ENCODE data around the gene AADACL4.
"Not testable (repeated sequence)": the region's sequence is repeated elsewhere in the genome, so short reads cannot be mapped to it uniquely, and the experiment has no call there.

AADACL4 gene

DNA sequence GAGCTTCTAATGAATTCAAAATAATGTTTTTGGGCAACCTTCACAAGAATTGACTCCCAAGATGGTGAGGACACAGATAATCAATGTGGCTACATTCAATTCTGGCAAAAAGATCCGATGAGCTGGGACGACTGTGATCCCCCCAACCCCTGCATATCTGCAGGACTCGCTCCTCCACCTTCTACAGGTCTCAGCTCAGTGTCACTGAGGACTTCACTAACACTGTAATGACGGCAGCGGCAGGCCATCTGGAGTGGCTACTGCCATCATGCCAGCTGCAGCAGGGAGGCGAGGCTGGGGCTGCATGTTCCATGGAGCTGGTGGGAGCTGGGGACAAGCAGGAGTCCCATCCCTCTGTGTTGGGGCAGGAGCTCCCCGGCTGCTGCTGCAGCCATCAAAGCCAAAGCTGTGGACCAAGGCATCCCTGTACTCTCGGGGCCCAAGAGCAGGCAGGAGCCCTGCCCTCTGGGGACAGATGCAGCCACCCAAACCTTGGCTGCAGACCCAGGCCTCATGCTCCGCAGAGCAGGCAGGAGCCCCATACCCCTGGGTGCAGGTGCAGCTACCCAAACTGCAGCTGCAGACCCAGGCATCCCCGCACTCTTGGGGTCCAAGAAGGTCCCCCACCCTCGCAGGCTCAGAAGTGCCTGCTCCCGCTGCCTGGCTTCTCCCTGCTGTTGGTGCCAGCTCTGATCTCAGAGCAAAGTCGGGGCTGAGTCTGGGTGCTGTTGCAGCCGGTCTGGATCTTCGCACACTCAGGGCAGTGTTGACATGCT lies 13.7 kb upstream of the AADACL4 start:
- FAIRE-seq = no peak

DNA sequence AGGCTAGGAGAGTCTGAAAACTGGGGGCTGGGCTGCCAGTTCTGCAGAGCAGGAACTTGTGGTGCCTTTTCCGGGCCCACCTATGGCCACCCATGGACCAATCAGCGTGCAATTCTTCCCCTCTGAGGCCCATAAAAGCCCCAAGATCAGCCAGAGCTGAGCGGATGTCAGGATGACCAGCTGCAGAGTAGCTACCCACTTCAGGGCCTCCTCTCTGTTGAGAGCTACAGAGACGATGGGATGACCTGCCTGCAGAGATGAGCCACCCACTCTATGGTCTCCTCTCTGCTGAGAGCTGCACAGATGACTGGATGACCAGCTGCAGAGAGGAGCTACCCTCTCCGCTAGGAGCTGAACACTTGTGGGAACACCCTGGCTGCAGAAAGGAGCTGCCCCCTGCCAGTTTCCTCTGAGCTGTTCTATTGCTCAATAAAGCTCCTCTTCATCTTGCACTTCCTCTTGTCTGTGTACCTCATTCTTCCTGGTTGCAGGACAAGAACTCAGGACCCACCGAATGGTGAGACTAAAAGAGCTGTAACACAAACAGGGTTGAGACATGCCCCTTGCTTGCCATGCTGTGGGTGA lies 12.8 kb upstream of the AADACL4 start:
- FAIRE-seq = no peak

DNA sequence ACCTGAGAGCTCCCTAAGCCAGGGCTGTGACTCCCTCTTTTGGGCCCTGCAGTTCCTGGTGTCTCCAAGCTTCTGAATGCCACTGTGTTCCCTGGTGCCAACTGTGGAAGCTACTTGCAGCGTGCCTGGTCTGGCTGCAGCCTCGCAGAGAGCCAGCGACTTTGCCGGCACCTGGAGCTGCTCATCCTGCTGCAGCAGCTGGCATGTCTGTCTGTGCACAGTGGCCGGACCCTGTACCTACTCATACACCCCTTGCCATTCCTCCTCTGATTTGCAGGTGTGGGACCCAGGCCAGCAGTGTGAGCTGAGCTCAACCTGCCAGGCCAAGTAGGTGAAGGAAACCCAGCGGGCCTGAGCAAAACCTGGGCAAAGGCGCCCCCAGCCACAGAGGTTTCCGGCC lies 12.3 kb upstream of the AADACL4 start:
- no peak for FAIRE-seq

DNA sequence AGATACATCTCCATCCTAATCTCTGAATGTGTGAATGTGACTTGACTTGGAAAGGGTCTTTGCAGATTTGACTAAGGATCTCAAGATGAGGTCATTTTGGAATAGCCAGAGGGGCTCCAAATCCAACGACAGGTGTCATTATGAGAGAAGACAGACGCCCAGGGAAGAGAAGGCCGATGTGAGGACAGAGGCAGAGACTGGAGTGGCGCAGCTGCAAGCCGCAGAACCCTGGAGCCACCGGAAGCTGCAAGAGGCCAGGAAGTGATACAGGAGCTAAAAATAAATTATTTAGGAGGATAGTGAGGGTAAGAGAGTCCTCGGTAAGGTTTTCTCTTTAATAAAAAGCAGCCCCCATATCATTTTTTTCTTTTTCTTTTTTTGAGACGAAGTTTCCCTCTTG lies 9.7 kb upstream of the AADACL4 start:
- no peak for FAIRE-seq

DNA sequence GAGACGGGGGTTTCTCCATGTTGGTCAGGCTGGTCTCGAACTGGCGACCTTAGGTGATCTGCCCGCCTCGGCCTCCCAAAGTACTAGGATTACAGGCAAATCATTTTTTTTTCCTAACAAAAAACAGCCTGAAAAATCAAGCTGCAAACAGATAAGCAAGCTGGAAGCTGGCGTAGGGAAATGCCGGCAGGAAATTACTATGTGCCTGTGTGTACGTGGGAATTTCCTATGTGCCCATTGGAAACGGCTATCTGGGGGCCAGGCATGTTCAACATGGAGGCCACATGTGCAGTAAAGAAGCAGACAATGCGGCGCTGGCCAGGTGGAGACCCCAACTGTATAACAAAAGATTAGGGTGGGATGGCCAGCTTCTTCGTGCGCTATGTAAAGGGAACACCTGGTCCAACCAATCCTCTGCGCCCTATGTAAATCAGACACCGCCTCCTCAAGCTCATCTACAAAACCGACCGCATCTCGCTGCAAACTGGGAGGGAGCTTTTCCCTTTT lies 9.1 kb upstream of the AADACL4 start:
- no peak for FAIRE-seq

DNA sequence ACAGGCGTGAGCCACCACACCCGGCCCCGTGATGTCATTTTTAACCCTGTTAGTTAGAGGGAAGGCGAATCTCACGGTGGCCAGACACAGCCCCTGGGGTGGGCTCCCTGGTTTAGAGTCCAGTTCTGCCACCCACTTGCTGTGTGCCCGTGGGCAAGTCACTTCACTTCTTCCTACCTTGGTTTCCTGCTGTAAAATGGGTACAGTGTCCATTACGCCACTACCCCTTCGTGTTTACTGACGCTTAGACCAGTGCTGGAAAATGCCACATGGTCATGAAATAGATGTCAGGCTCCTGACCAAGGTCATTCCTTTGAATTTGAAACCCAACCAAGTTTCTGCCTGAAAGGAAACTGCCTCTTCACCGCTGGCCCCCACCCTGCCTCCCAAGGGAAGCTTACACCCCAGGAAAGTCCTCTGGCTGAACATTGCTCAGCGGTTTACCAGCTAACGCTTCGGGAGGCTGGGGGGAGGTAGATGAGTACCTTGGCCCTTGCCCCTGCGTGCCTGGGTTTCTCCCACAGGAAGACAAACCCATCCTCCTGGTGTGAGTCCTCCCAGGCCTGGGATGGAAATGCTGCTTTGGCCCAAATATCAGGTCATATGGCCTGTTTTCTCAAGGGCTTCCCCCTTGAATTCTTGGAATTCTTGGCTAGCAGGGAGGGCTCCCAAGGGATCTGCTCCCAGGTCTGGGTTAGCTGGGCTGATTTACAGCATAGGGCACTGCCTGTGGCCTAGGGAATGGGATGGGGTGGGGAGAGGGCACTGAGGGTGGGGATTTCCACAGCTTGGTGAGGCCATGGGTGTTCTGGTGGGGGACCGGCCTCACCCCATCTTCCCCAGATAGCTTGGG lies 7.6 kb upstream of the AADACL4 start:
- FAIRE-seq = no peak

DNA sequence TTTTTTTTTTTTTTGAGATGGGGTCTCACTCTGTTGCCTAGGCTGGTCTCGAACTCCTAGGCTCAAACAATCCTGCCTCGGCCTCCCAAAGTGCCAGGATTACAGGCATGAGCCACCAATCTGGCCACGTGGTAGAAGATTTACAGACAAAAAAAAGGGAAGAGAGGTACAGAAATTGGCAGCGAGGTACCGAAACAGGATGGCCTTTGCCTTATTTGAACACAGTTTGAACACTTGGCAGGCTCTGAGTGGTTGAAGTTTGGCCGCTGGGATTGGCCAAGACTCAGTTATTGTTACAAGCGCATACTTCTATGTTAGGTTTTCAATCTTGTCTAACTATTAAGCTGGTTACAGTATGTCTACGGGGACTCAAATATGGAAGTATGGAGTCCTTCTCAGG lies 6.2 kb upstream of the AADACL4 start:
- no peak for FAIRE-seq

DNA sequence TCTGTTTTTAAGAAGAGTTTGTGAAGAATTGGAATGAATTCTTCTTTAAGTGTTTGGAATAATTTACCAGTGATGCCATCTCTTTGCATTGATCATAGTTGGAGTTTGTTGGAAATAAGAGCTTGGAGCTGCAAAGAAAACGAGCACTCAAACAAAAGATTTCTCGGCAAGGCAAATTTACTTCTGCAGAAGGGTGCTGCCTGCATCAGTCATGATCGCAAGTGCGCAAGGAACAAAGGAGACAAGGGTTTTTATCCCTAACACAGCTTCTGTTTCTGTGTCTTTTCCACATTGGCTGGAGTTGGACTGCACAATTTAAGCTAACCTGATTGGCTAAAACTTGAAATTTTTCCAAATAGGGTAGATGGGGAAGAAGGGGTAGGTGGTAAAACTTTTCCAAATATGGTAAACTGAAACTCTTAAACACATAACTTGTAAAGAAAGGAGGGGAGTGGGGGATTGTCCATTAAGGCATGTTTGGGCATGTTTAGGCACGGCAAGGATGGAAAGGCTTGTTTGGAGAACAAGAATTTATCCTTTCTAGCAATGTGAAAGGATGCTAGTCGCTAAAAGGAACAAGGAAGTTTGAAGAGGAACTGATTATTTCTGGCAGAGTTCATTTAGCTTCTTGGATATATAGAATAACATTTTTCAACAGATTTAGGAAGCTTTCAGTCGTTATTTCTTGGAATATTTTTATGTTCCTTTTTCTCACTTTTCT lies 3.5 kb upstream of the AADACL4 start:
- FAIRE-seq = no peak

DNA sequence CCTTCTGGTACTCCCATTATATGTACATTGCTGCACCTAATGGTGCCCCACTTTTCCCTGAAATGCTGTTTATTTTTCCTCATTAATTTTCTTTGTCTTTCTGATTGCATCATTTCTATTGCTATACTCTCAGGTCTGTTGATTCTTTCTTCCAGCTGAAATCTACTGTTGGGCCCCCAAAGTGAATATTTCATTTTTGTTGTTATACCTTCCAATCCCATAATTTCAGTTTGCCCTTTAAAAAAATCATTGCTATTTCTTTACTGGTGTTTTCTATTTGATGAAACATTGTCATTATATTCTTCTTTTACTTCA lies 3.0 kb upstream of the AADACL4 start:
- FAIRE-seq = no peak

DNA sequence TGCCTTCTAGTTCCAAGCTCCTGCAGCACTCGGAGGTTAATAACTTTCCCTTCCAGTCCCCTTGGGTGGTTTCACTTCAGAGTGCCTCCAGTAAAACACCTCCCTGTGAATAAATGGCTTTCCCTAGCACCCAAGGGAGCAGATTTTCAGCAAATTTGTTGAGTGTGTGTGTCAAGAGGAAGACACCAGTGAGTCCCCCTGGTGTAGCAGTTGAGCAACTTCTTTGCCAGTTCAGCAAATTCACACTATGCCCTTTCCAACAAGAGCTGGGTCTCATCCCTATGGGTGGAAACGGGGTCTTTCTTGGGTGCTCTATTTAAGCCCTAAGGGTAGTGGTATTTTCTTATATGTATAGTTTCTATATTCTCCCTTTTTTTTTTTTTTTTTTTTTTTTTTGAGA lies 806 bp upstream of the AADACL4 start:
- FAIRE-seq = no peak

DNA sequence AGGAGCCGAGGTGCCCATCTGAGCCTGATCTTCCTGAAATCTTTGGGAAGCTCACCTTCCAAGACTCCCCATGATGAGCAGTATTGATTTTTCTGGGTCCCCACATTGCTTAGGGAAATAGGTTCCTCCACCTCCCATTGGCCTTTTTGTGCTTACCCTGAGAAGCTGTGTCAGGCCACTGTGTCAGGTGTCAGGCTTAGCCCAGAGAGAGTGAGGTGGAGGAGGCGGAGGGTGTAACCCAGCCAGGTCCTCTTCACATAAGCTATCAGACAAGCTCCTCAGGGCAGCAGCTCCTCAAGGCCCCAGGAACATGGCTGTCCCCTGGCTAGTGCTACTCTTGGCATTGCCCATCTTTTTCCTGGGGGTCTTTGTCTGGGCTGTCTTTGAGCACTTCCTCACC lies 352 bp downstream of the AADACL4 start:
- FAIRE-seq = no peak

DNA sequence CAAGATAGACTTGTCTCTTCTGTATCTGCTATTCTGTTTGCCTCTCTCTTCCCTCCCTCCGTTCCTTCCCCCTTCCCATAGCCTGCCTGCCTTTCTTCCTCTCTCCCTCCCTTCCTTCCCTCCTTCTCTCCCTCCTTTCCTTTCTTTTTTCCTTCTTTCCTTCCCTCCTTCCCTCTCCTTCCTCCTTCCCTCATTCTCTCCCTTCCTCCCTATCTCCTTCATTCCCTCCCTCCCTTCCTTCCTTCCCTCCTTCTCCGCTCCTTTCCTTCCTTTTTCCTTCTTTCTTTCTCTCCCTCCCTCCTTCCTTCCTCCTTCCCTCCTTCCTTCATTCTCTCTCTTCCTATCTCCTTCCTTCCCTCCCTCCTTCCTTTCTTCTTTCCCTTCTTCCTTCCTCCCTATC lies 944 bp downstream of the AADACL4 start:
- FAIRE-seq = no peak

DNA sequence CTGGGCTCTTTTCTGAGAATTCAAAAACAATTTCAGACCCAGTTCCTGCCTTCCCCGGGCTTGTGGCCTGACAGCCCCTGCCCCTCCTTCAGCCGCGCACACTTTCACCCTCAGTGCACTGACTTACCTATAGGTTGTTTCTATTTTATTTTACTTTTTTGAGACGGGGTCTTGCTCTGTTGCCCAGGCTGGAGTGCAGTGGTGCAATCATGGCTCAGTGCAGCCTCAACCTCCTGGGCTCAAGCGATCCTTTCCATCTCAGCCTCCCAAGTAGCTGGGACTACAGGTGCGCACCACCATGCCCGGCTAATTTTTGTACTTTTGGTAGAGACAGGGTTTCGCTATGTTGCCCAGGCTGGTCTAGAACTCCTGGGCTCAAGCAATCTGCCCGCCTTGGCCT lies 1.5 kb downstream of the AADACL4 start:
- not testable (repeated sequence) for FAIRE-seq

DNA sequence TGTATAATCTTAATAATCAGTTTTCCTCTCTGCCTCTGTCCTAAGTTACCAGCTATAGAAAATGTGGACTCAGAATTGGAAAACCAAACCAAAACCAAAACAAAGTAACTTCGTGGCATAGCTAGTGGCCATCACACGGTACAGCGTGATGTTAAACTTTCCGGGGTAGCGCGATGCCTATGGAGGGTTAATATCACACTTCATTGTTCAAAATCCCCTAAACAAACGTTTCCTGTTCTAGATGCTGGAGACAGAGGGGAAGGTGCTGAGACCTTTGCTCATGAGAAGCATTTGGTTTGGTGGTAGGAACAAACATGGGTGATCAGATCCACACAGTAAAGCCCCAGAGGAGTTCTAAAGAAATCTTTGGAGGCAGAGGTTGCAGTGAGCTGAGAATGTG lies 4.9 kb downstream of the AADACL4 start:
- FAIRE-seq = no peak

DNA sequence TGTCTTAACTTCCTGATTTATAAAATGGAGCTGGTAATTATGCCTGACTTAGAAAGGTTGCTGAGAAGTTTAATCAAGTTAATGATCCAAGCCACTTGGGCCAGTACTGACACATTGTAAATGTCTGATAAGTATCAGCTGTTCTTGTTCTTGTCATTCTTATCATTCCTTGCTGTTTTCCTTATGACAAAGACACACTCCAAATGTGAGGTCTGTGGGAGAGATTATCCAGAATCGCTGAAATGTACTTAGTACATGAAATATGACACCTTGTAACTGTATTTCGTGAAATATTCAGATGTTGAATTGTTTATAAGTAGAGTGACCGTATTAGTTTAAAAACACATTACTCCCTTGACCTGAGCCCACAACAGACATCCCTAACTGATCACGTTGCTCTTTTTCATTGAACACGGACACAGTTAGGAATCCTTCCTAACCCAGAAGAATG lies 6.1 kb downstream of the AADACL4 start:
- no peak for FAIRE-seq

DNA sequence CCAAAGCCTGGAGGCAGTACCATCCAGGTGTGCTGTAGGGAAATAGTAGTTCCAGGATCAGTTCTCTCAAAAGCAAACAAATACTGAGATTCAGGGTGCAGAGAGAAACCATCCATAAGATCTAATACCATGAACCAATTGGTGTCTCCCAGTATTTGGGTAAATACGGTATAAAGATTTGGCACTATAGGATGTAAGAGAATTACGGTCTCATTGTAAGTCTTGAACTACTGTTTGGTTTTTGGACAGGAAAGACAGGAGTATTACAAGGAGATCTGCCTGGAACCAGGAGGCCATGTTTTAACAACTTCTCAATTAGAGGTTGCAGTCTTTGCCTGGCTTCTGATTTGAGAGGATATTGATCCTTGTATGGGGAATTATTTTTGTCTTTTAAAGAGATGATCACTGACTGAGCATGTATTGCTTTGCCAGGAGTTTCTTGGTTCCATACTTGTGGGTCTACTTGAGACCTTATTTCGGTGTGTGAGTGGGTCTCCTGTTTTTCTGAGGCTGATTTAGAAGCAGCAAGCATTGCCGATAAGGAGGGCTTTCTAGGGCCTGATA lies 10.2 kb downstream of the AADACL4 start:
- FAIRE-seq = no peak

DNA sequence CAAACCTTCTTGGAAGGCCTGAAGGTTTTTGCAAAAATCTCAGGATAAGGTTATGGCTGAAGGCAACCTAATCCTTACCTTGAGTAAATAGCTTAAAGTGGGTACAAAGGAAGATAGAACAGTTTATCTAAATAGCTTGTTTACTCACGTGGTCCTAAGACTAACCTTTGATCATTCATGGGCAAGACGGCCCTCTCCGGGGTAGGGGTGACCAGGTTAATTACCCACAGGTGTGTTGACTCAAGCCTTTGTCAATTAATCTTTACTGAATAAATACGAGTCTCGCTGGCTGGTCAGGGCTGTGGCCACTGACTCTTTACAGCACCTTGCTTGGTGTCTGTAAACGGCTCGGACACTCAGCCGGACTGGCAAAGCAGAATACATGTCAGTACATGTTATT lies 10.8 kb downstream of the AADACL4 start:
- no peak for FAIRE-seq

DNA sequence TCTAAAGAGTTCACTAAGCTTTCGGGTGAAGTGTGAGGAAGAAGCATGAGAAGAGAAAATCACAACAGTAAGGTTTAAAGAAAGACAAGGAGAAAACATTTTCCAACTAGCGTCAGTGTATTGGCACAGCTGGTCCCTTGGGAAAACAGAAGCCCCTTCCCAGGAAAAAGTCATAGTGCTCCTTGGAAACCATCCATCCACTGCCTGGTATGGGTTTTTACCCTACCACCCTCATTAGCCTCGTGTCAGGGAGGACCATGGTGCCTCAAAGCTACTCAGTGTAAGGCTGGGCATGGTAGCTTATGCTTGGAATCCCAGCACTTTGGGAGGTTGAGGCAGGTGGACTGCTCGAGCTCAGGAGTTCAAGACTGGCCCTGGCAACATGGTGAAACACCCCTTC lies 12.7 kb downstream of the AADACL4 start:
- no peak for FAIRE-seq

DNA sequence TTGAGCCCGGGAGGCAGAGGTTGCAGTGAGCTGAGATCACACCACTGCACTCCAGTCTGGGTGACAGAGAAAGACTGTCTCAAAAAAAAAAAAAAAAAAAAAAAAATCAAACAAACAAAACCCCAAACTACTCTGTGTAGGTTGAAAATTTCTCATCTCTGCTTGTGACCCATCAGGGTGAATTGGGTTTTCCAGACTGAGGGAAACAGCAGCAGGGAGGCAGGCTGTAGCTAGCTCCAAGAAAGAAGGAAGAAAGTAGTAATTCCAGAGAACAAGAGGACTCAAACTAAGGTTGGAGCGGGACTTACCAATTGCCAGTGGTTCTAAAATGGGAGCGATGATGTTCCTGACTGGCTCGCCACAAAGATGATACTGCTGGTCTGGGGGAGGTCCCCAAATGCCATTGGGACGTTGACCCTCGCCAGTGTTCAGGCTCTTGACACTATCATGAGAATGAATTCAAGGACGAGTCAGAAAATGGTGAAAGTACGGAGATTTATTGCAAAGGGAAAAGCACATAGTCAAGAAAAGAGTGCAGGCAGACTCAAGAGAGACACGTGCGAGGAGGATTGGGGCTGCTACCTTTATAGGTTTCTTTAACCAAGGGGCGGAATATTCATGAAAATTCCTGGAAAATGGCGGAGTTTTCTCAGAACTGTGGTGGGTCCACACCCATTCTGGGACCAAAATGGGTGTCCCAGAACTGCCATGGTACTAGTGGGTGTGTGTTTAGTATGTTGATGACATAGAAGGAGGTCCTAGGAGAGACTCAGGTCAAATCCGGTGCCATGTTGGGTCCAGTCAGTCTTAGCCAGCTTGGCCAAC lies 13.4 kb downstream of the AADACL4 start:
- no peak for FAIRE-seq

DNA sequence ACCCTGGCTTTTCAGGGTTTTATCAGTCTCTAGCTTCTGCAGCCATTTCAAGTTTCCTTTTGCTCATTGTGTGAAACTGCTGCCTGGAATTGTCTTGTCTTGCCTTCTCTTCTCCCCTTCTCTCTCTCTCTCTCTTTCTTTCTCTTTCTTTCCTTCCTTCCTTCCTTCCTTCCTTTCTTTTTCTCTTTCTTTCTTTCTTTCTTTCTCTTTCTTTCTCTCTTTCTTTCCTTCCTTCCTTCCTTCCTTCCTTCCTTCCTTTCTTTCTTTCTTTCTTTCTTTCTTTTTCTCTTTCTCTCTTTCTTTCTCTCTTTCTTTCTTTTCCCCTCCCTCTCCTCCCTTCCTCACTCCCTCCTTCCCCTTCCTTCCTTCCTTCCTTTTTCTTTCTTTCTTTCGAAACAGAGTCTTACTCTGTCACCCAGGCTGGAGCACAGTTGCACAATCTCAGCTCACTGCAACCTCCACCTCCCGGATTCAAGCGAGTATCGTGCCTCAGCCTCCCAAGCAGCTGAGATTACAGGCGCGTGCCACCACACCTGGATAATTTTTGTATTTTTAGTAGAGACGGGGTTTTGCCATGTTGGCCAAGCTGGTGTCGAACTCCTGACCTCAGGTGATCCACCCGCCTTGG lies 14.1 kb downstream of the AADACL4 start:
- FAIRE-seq = not testable (repeated sequence)
